ENCODE data around the gene MRPL10.

MRPL10 gene

GRCh38 chr17:47831003-47831933 lies at the start of gene MRPL10, which contains the start of gene LRRC46:
Gene MRPL10, minus strand, starts transcription at chr17:47831541. Its CDS starts 30 bp downstream, at chr17:47831511.
Gene LRRC46, plus strand, starts transcription at chr17:47831670. Its CDS starts 320 bp downstream, at chr17:47831990.
- peak; percentile 92 for DNase-seq

GRCh38 chr17:47879776-47880454 lies 48.6 kb upstream of the MRPL10 start:
- no peak for DNase-seq

- DNase-seq: no peak
Measured at GRCh38 chr17:47879028-47879585, 47.8 kb upstream of the MRPL10 start.

GRCh38 chr17:47878203-47879027 lies 47.1 kb upstream of the MRPL10 start:
- DNase-seq: no peak

GRCh38 chr17:47877368-47878034 lies 46.2 kb upstream of the MRPL10 start:
- no peak for DNase-seq

- DNase-seq: no peak
Measured at GRCh38 chr17:47875011-47875985, 44.0 kb upstream of the MRPL10 start.

- DNase-seq: no peak
Measured at GRCh38 chr17:47873200-47874090, 42.1 kb upstream of the MRPL10 start.

GRCh38 chr17:47872651-47873161 lies 41.4 kb upstream of the MRPL10 start:
- DNase-seq: no peak

GRCh38 chr17:47872019-47872650 lies 40.8 kb upstream of the MRPL10 start:
- no peak for DNase-seq

- DNase-seq: no peak
Measured at GRCh38 chr17:47871048-47871447, 39.7 kb upstream of the MRPL10 start.

GRCh38 chr17:47870056-47870455 lies 38.7 kb upstream of the MRPL10 start:
- DNase-seq: no peak

- DNase-seq: no peak
Measured at GRCh38 chr17:47869114-47869513, 37.8 kb upstream of the MRPL10 start.

GRCh38 chr17:47867813-47868533 lies 36.6 kb upstream of the MRPL10 start:
- DNase-seq: no peak

- no peak for DNase-seq
Measured at GRCh38 chr17:47866941-47867340, 35.6 kb upstream of the MRPL10 start.

- no peak for DNase-seq
Measured at GRCh38 chr17:47864791-47865216, 33.5 kb upstream of the MRPL10 start.

- no peak for DNase-seq
Measured at GRCh38 chr17:47862621-47863440, 31.5 kb upstream of the MRPL10 start.

GRCh38 chr17:47860386-47860785 lies 29.0 kb upstream of the MRPL10 start:
- DNase-seq: no peak
